ENCODE measurements around the gene FCHSD2.

- TF ChIP-seq POLR2AphosphoS5 (IDR thresholded peaks at IDR 0.05; ENCODE audit: low read depth, low read length) = no peak
- TF ChIP-seq TAF1 (IDR thresholded peaks at IDR 0.05; ENCODE audit: borderline replicate concordance, insufficient read depth, low read length) = no peak
- no peak for TF ChIP-seq REST (IDR thresholded peaks at IDR 0.05; ENCODE audit: insufficient read depth in 1 of 2, low read depth in 2 of 2, low read length in 2 of 2)
- TF ChIP-seq SIN3A (IDR thresholded peaks at IDR 0.05; ENCODE audit: borderline replicate concordance, insufficient read depth, low read length) = no peak
These were observed 271.0 kb downstream of the FCHSD2 start for GRCh38 chr11:72871119-72871518.

All from PFSK-1 (cell line).